BE2C (cell line): ENCODE data around the gene GPX7.
A peak's percentile ranks its signal among the peaks of the same experiment; 100 is the strongest.

ENCODE experiments used
- DNase-seq: peaks from one replicate; pipeline ENCODE4 v3.0.0-alpha.2; 2020
- H3K27me3 ChIP-seq: fragments of 250-450 bp; sonication (Bioruptor Pico); 2 replicates; pipeline ENCODE4 v1.5.1; 2020; ENCODE audit warnings: mild to moderate bottlenecking
- H3K36me3 ChIP-seq: fragments of 250-450 bp; sonication (Bioruptor Pico); 2 replicates; pipeline ENCODE4 v1.5.1; 2020; ENCODE audit warnings: mild to moderate bottlenecking
- H3K4me1 ChIP-seq: fragments of 250-450 bp; sonication (Bioruptor Pico); 2 replicates; pipeline ENCODE4 v1.5.1; 2020
- H3K4me3 ChIP-seq: 2 replicates; pipeline ENCODE4 v1.5.1; 2011; ENCODE audit warnings: low read depth, low read length
- H3K9me3 ChIP-seq: fragments of 250-450 bp; sonication (Bioruptor Pico); 2 replicates; pipeline ENCODE4 v1.5.1; 2020
- TF ChIP-seq, protein P1 (sequence below): IDR thresholded peaks from 2 replicates; pipeline ENCODE4 v1.5.1; 2012; ENCODE audit warnings: mild to moderate bottlenecking, low read depth, low read length

Gene GPX7

DNA sequence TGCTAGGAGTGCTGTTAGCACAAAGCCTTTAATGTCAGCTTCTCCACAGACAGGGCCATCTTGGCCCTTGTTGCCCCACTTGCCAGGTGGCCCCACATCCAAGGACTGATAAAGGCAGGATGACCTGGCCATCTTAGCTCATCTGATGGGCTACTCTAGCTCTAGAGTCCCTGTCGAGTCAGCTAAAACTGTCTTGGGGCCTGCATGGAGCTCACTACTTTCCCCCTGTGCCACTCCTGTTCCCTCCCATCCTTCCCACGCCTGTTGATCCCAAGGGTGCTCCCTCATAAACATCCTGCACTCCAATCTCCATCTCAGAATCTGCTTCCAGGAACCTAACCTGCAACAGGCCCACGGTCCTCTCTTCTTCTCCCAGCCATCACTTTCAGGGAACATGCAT lies 652 bp upstream of the GPX7 start:
- H3K27me3 ChIP-seq = no peaks in the 10 kb centered on the region
- no peak for DNase-seq

DNA sequence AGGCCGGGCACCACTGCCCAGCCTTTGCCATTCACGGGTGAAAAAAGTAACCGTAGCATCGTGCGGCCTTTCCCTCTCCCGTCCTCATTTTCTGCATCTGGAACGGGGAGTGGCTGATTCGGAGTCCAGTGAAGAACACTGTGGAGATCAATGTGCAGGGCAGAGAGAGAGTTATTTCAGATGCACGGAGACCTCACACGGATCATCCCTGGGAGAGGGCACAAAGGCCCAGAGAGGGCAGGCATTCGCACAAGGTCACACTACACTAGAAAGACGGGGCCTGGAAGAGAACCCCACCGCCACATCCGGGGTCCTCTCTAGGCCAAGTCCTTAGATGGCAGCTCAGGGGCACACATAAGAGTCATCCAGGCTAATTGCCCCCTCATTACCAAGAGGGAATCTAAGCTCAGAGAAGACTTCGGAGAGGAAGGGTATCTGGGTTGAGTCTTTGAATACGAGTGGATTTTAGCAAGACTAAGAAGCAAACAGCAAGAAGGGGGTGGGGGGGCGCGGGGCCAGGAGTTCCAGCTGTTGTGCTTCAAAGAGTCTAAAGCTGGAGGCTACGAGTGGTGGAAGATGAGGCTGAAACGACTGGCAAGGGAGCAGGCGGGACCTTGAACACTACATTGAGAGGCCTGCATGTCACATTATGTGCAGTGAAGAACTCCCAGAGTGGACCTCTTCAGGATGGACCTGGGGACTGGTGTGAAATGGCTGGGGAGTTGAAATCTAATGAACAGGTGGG lies 857 bp downstream of the GPX7 start:
- H3K36me3 ChIP-seq = no peaks in the 10 kb centered on the region
- peak overlapping the region; percentile 61 for H3K4me3 ChIP-seq
- no peaks in the 10 kb centered on the region for H3K4me1 ChIP-seq
- TF ChIP-seq, protein P1, sequence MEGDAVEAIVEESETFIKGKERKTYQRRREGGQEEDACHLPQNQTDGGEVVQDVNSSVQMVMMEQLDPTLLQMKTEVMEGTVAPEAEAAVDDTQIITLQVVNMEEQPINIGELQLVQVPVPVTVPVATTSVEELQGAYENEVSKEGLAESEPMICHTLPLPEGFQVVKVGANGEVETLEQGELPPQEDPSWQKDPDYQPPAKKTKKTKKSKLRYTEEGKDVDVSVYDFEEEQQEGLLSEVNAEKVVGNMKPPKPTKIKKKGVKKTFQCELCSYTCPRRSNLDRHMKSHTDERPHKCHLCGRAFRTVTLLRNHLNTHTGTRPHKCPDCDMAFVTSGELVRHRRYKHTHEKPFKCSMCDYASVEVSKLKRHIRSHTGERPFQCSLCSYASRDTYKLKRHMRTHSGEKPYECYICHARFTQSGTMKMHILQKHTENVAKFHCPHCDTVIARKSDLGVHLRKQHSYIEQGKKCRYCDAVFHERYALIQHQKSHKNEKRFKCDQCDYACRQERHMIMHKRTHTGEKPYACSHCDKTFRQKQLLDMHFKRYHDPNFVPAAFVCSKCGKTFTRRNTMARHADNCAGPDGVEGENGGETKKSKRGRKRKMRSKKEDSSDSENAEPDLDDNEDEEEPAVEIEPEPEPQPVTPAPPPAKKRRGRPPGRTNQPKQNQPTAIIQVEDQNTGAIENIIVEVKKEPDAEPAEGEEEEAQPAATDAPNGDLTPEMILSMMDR = no peak
- H3K9me3 ChIP-seq = no peaks in the 10 kb centered on the region
- no peak for DNase-seq
- H3K27me3 ChIP-seq = no peaks in the 10 kb centered on the region

More for the DNA sequence above, 652 bp upstream of the GPX7 start:
- no peaks in the 10 kb centered on the region for H3K9me3 ChIP-seq
- no peaks in the 10 kb centered on the region for H3K4me1 ChIP-seq
- TF ChIP-seq, protein P1 = no peak
- peak overlapping the region; percentile 61 for H3K4me3 ChIP-seq
- H3K36me3 ChIP-seq = no peaks in the 10 kb centered on the region

DNA sequence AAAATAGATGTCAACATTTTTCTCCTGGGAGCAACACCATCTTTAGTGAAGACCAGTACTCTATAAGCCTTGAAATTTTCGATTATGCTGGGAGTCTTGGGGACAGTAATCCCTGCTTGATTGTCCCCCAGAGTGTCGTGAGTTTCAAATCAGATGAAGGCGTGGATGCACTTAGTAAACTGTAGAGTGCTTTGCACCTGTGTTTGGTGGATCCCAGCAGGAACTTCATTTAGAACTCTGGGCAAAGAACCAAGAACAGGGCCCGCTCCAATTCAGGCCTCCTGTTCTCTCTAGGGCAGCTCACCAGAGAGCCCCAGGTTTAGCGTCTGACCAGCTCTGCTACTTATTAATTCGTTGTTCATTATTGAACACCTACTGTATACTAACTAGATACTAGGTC lies 1.5 kb downstream of the GPX7 start:
- no peak for DNase-seq
- Histone ChIP-seq H3K9me3 (no peaks in the 10 kb centered on the region), H3K4me3 (no peak overlapping the region; the same call in 1 of the 2 replicates), H3K36me3 (no peaks in the 10 kb centered on the region), H3K4me1 (no peaks in the 10 kb centered on the region), H3K27me3 (no peaks in the 10 kb centered on the region)
- TF ChIP-seq, protein P1 = no peak

DNA sequence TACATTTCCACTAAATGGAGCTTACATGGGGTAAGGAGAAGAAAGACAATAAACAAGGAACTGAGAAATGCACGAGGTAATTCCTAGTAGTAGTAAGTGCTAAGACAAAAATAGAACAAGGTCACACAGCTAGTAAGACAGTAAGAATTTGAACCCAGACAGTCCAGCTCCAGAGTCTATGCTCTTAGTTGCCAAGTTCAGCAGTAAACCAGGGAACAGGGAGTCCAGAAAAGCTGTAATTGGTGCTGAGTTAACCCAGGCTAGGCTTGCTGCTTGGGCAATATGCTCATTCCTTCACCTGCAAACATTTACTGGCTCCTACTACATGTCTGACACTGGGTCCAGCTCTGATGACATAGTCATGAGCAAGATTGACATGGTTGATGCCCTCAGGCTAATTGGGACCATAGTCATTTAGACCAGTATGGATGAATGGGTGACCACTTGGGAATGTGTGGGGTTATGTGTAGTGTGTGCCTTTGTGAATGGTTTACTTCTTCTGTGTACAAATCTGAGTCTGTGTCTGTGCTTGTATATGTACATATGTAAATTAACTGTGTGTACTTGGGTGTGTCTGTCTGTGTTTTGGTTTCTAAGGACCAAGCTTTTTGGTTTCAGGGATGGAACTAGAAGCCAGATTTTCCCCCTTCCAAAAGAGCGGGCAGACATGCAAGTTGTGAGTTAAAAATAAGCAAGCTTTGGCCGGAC lies 2.0 kb downstream of the GPX7 start:
- H3K27me3 ChIP-seq = no peaks in the 10 kb centered on the region
- no peaks in the 10 kb centered on the region for H3K36me3 ChIP-seq
- TF ChIP-seq, protein P1 = no peak
- no peaks in the 10 kb centered on the region for H3K4me1 ChIP-seq
- H3K9me3 ChIP-seq = no peaks in the 10 kb centered on the region
- no peak for DNase-seq
- no peak overlapping the region for H3K4me3 ChIP-seq

DNA sequence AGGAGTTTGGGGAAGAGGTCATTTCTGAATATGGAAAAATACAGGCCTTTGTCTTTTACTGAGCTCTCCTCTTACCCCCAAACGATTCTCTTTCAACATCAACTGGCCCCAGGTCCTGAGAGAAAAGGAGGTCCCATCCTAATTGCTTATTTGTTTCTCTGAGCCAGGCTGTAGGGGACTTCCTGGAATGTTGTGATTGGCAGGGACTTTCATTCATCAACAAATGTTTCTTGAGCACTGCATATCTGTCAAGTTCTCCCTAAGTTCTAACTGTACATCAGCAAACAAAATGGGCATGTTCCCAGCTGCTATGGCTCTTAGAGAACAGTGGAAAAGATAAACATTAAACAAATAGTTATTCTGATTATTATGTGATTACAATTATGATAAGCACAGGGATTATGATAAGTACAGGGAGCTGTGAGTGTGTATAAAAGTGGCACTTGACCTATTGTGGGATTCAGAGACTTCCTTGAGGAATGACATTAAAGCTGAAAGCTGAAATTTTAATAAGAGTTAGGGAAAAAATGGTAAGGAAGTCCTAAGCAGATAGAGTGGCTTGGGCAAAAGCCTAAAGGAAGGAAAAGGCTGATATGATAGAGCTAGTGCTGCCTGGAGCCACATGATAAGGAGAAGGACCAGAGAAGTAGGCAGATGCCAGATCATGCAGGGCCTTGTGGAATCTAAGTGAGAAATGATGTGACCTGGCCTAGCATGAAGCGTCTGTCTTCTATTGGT lies 11.6 kb downstream of the GPX7 start:
- TF ChIP-seq, protein P1 = no peak
- DNase-seq = no peak

More for the DNA sequence above, 11.6 kb downstream of the GPX7 start:
- H3K4me3 ChIP-seq = no peak overlapping the region
- H3K4me1 ChIP-seq = no peaks in the 10 kb centered on the region
- no peaks in the 10 kb centered on the region for H3K9me3 ChIP-seq
- H3K36me3 ChIP-seq = no peaks in the 10 kb centered on the region
- H3K27me3 ChIP-seq = no peaks in the 10 kb centered on the region
